VCaP (cell line): ENCODE data around the gene STMP1.
"Not testable (repeated sequence)": the region's sequence is repeated elsewhere in the genome, so short reads cannot be mapped to it uniquely, and the experiment has no call there.

Experiments
- H3K27ac ChIP-seq: fragments of 450-650 bp; 2 replicates; pipeline ENCODE4 v1.5.1; 2017
- CTCF ChIP-seq: fragments of 450-650 bp; conservative IDR thresholded peaks from 2 replicates; pipeline ENCODE4 v1.5.1; 2017; ENCODE audit warnings: mild to moderate bottlenecking, moderate library complexity

Gene STMP1

DNA sequence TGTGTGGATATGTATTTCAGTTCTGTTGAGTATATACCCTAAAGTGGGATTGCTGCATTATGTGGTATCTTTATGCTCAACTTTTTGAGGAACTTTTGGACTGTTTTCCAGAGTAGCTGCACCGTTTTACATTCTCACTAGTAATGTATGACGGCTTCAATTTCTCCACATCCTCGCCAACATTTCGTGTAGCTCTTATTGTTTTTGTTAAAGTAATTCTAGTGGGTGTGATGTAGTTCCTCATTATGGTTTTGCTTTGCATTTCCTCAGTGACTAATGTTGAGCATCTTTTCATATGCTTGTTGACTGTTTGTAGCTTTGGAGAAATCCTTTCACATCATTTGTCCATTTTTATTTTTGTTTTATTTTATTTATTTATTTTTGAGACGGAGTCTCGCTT lies 4.5 kb downstream of the STMP1 start:
- no peak for TF ChIP-seq CTCF
- no peak overlapping the region for H3K27ac ChIP-seq

- H3K27ac ChIP-seq = not testable (repeated sequence)
Measured at GRCh38 chr7:135667626-135668025, 5.3 kb downstream of the STMP1 start.

DNA sequence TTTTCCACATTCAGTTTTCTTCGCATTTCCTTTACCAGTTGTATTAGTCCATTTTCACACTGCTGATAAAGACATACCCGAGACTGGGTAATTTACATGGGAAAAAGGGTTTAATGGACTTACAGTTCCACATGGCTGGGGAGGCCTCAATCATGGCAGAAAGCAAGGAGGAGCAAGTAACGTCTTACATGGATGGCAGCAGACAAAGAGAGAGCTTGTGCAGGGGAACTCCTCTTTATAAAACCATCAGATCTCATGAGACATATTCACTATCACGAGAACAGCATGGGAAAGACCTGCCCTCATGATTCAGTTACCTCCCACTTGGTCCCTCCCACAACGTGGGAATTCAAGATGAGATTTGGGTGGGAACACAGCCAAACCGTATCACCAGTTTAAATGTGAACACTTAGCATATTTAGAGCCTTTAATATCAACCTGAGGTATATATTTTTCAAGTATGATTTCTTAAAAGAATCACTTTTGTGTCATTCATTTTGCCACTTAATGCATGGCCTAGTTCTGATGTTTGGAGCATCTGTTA lies 6.6 kb downstream of the STMP1 start:
- H3K27ac ChIP-seq = not testable (repeated sequence)

- no peak overlapping the region for H3K27ac ChIP-seq
- TF ChIP-seq CTCF = no peak
Measured at GRCh38 chr7:135669774-135670173, 7.5 kb downstream of the STMP1 start.

DNA sequence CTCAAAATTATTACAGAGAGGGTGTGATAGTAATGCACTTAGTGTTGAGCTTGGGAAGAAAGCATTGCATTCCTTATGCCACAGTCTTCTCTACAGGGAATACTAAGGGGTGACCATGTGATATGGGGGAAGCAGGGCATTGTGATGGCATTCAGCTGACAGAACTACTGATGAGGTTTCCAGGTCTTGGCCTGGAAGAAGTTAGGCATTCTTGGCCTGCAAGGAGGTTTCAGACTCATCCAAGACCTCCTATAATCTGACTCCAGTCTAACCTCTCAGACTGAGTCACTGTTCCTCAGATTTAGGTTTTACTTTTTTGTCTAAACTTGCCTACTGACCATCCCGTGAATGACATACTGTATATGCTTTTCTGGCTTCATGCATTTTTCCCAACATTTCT lies 7.9 kb downstream of the STMP1 start:
- peak overlapping the region; percentile 41; the same call in 1 of the 2 replicates for H3K27ac ChIP-seq

DNA sequence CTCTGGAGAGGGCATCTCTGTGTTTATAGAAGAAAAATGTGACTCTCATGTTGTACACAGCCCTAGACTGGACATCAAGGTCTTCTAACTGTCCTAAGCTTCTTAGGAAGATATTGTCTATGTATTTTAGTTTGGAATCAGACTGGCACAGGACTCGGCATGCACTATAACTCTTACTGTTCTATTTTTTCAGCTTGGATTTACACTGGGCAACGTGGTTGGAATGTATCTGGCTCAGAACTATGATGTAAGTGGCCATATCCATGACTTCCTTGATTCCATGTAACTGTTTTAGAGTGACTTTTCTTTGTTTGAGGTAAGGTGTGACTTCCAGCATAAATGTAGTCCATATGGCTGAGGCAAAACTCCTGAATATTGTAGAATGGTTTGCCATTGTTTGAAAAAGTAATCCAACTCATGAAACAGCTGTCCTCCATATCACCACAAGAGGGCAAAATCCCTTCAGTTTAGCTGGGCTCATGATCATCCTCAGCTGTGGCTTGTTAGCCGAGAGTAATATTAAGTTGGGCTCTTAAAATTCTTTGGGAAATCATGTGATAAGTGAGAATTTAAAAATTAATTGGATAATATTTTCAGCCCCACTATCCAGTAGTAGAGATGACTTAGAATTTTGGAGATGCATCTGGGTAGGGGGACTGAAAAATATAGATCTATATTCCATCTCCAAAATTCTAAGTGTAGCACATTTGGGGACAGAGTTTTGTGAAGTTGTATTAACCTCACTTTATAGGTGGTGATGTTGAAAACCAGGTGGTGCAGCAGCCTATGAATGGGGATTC lies 10.4 kb downstream of the STMP1 start:
- peak overlapping the region; percentile 41; the same call in 1 of the 2 replicates for H3K27ac ChIP-seq
- peak; percentile 93 for TF ChIP-seq CTCF

More for the DNA sequence above, 7.9 kb downstream of the STMP1 start:
- no peak for TF ChIP-seq CTCF

DNA sequence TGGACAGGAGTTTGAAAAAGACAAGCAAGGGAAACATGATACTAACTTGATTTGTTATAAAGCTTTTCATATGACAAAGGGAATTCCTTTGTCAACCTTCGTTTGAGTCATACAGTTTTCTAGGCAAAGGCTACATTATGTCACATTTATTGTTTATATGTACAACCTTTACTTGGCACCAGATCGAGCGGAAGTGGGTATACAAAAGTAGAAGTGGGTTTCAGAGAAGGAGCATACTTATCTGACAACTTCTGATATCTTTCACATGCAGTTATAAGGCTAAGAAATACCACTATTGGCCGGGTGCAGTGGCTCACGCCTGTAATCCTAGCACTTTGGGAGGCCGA lies 11.0 kb downstream of the STMP1 start:
- TF ChIP-seq CTCF = no peak
- H3K27ac ChIP-seq = no peak overlapping the region

DNA sequence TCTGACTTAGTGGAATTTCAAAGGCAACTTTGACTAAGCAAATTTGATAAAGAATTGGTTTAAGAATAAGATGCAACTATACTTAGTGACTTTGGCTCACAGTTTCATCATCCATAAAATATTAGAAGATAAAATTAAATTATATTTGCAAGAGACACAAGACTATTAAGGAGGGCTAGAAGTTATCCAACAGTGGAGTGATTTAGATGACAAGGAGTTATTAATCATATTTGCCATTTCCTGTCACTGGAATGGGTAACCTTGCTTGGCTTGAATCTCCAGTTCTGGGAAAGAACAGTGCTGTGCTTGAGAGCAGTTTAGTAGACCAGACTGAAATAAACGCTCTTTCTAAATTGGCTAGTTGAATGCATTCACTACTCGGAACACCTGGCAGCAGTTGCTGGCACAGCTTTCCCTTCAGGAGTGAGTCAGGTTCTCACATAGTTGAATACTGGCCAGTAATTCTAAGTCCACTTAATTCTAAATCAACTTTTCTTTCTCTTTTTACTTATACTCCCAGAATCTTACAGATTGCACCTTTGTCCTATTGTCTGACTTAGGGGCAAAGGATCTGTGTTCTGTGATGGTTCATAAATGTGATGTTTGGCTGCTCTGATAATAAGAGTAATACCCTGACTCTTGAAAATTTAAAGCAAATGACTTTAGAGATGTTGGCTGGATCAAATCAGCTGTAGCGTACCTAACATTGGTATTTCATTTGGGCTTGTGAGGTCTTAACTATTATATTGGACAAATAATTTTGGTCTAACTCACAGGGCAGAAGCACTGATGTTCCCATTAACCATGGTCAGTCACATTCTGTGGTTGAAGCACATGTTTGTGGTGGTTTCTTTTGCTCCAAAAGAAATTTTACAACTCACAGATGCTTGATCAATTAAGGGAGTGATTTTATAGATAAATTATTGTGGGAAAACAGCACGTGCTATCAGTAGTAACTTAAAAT lies 16.6 kb downstream of the STMP1 start:
- no peak for TF ChIP-seq CTCF
- peak overlapping the region; percentile 53 for H3K27ac ChIP-seq
